Transverse colon (tissue), 4 donors: Measurements from ENCODE around the gene DSG1. TPM values are rescaled to one million over a fixed set of nuclear protein-coding genes. Genes with fewer than 3 reads are reported as not detected.
"Not testable (repeated sequence)": the region's sequence is repeated elsewhere in the genome, so short reads cannot be mapped to it uniquely, and the experiment has no call there.

Experiments used
- DNase-seq: peaks from one replicate; pipeline ENCODE4 v3.0.0-alpha.2; 2019
- H3K27ac ChIP-seq, 4 donors: fragments of 200-600 bp; sonication (generic); 2 replicates each; pipeline ENCODE4 v1.5.1; 2016 to 2018; ENCODE audit warnings: inconsistent platforms in 4 of 4
- H3K27me3 ChIP-seq: fragments of 200-600 bp; sonication (generic); 2 replicates; pipeline ENCODE4 v1.5.1; 2017; ENCODE audit warnings: inconsistent platforms
- H3K36me3 ChIP-seq, 4 donors: fragments of 200-600 bp; sonication (generic); 2 replicates each; pipeline ENCODE4 v1.5.1; 2017 to 2019; ENCODE audit warnings: inconsistent platforms in 4 of 4
- H3K4me1 ChIP-seq, 4 donors: fragments of 200-600 bp; sonication (generic); 2 replicates each; pipeline ENCODE4 v1.5.1; 2017 to 2020; ENCODE audit warnings: inconsistent platforms in 4 of 4
- H3K4me3 ChIP-seq, 4 donors: fragments of 200-600 bp; sonication (generic); 1 replicate in 1 of 4; 2 replicates in 3 of 4; pipeline versions ENCODE4 v1.5.1 to v1.6.1; 2017 to 2019; ENCODE audit warnings: inconsistent platforms in 4 of 4
- H3K9me3 ChIP-seq, 2 donors: fragments of 200-600 bp; sonication (generic); 2 replicates each; pipeline ENCODE4 v1.5.1; 2017 to 2019; ENCODE audit warnings: inconsistent platforms in 2 of 2
- EP300 ChIP-seq: sonication (generic); formaldehyde crosslinking; IDR thresholded peaks from one replicate; pipeline ENCODE4 v1.6.1; 2017; ENCODE audit warnings: antibody characterized with exemption, low read depth
- POLR2A ChIP-seq: fragments of 450-650 bp; IDR thresholded peaks from one replicate; pipeline ENCODE4 v1.6.1; 2016; ENCODE audit warnings: antibody characterized with exemption, mild to moderate bottlenecking, moderate library complexity
- POLR2AphosphoS5 ChIP-seq, 3 donors: sonication (generic); formaldehyde crosslinking; IDR thresholded peaks; one replicate each; pipeline ENCODE4 v1.6.1; 2016; ENCODE audit warnings: antibody characterized with exemption in 3 of 3
- WGBS, 2 donors: methylation state at CpG; one replicate each; pipeline ENCODE4 v1.1.5; 2018; ENCODE audit warnings: low coverage in 1 of 2; 5-methylcytosine and 5-hydroxymethylcytosine counted together
- in situ Hi-C, 4 donors: fragments of 200-750 bp; cut with MboI; loops; one replicate each; pipeline versions ENCODE4 v1.15.0 to v1.15.1; 2017; ENCODE audit warnings: low sequenced_read_pairs in 3 of 4, low pct_ligation_motif_present in 1 of 4, low pct_unique_long_range_greater_than_20kb in 1 of 4
- intact Hi-C: fragments of 100-400 bp; cut with DNase I; formaldehyde crosslinking; loops from one replicate; pipeline ENCODE4 v1.15.1; 2023; ENCODE audit warnings: low total_unique reads
- total RNA-seq, 4 donors: library from RNA; depleted of rRNA; stranded (reverse); fragments of >200 nt; gene quantifications; one replicate each; pipeline ENCODE4 v1.1.0, GENCODE V29; 2016
- TF ChIP-seq, protein P1 (sequence below), 5 experiments: fragments of 200-600 bp in 3 of 5; fragments of 450-650 bp in 2 of 5; sonication (generic) in 3 of 5; IDR thresholded peaks; 1 replicate in 2 of 5; 2 replicates in 3 of 5; pipeline ENCODE4 v1.5.1; 2016 to 2017; ENCODE audit warnings: antibody characterized with exemption in 5 of 5, inconsistent platforms in 3 of 5, mild to moderate bottlenecking in 2 of 5, moderate library complexity in 1 of 5

Gene DSG1
- total RNA-seq, 4 donors from 2014 or later: 0.16 TPM; not detected in 3

DNA sequence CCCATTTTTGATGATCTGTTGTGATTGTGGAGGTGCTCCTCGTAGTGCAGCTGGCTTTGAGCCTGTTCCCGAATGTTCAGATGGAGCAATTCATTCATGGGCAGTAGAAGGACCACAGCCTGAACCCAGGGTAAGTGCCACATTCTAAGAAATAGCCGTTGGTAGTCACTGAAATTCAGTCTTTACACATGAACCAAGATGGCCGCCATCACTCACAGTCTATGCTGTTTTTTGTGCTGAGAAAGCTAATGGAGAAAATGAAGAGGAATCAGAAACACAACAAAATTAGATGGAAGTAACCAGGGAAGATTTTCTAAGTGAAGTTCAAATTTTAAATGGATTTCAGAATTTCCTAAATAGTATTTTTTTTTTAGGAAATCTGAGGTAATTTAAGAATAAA is 25.5 kb downstream of the DSG1 start:
- H3K36me3 ChIP-seq: no peaks in the 10 kb centered on the region
- in situ Hi-C loops (no loop called here), intact Hi-C loops (no loop called here)
- no peak for DNase-seq
- H3K27me3 ChIP-seq: no peaks in the 10 kb centered on the region
- WGBS, 2 donors: 73 to 82% methylated on average over 3 to 4 of the region's 4 CpGs
- no peak overlapping the region for H3K27ac ChIP-seq
- TF ChIP-seq POLR2AphosphoS5 (IDR thresholded peaks at IDR 0.05) (no peak), EP300 (no peak)
- TF ChIP-seq, protein P1, sequence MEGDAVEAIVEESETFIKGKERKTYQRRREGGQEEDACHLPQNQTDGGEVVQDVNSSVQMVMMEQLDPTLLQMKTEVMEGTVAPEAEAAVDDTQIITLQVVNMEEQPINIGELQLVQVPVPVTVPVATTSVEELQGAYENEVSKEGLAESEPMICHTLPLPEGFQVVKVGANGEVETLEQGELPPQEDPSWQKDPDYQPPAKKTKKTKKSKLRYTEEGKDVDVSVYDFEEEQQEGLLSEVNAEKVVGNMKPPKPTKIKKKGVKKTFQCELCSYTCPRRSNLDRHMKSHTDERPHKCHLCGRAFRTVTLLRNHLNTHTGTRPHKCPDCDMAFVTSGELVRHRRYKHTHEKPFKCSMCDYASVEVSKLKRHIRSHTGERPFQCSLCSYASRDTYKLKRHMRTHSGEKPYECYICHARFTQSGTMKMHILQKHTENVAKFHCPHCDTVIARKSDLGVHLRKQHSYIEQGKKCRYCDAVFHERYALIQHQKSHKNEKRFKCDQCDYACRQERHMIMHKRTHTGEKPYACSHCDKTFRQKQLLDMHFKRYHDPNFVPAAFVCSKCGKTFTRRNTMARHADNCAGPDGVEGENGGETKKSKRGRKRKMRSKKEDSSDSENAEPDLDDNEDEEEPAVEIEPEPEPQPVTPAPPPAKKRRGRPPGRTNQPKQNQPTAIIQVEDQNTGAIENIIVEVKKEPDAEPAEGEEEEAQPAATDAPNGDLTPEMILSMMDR (IDR thresholded peaks at IDR 0.05): no peak
- no peaks in the 10 kb centered on the region for H3K9me3 ChIP-seq
- H3K4me3 ChIP-seq: no peak overlapping the region
- no peaks in the 10 kb centered on the region for H3K4me1 ChIP-seq

DNA sequence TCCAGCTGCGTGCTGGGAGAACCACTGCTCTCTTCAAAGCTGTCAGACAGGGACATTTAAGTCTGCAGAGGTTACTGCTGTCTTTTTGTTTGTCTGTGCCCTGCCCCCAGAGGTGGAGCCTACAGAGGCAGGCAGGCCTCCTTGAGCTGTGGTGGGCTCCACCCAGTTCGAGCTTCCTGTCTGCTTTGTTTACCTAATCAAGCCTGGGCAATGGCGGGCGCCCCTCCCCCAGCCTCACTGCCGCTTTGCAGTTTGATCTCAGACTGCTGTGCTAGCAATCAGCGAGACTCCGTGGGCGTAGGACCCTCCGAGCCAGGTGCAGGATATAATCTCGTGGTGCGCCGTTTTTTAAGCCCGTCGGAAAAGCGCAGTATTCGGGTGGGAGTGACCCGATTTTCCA is 35.4 kb downstream of the DSG1 start:
- in situ Hi-C loops, H3K4me3 ChIP-seq, DNase-seq, intact Hi-C loops, H3K4me1 ChIP-seq, H3K36me3 ChIP-seq, H3K9me3 ChIP-seq, H3K27ac ChIP-seq, H3K27me3 ChIP-seq: not testable (repeated sequence)
- WGBS, 2 donors: no CpG with 5 or more reads among the region's 17 CpGs

DNA sequence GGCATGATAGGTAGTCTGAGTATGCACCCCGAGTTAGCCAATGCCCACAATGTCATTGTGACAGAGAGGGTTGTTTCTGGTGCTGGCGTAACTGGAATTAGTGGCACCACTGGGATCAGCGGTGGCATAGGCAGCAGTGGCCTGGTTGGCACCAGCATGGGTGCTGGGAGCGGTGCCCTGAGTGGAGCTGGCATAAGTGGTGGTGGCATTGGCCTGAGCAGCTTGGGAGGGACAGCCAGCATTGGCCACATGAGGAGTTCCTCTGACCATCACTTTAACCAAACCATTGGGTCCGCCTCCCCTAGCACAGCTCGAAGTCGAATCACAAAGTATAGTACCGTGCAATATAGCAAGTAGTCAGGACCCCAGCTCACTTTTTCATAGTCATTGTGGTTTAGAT is 37.0 kb downstream of the DSG1 start:
- H3K9me3 ChIP-seq: no peaks in the 10 kb centered on the region
- no peak overlapping the region for H3K4me3 ChIP-seq
- intact Hi-C loops: loop anchor here (2.0 kb wide), 1 partner anchor 14 kb away; no protein-coding TSS in a partner anchor
- no peaks in the 10 kb centered on the region for H3K4me1 ChIP-seq
- in situ Hi-C loops: no loop called here
- no peak for DNase-seq
- WGBS, 2 donors: 75 to 93% methylated on average over 2 to 8 of the region's 8 CpGs
- no peaks in the 10 kb centered on the region for H3K36me3 ChIP-seq
- no peak for TF ChIP-seq EP300
- no peaks in the 10 kb centered on the region for H3K27me3 ChIP-seq
- H3K27ac ChIP-seq: no peak overlapping the region

DNA sequence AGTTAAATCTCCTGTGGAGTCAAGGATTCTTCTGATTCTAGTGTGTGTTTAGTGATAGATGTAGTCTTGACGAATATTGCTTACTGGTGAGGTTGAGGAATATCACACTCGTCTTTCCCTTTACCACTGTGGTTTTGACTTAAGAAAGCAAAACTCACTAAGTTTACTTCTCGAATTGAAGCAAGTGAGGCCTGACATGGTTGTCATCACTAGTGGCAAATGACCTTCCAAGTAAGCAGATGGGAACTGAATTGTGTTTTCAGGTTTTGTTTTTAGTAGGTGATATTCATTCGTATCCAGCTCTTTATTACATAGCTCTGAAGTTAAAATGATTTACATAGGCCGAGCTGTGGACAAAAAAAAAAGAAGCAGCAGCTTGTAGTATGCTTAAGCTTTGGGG is 38.1 kb downstream of the DSG1 start:
- no peak for DNase-seq
- Histone ChIP-seq H3K9me3 (no peaks in the 10 kb centered on the region), H3K4me3 (no peak overlapping the region), H3K36me3 (no peaks in the 10 kb centered on the region), H3K4me1 (no peaks in the 10 kb centered on the region), H3K27ac (no peak overlapping the region), H3K27me3 (no peaks in the 10 kb centered on the region)
- in situ Hi-C loops (no loop called here), intact Hi-C loops (no loop called here)
- TF ChIP-seq, protein P1 (IDR thresholded peaks at IDR 0.05): no peak
- TF ChIP-seq POLR2AphosphoS5 (IDR thresholded peaks at IDR 0.05) (no peak), EP300 (no peak), POLR2A (no peak)
- 74 to 86% methylated on average over 4 to 5 of the region's 5 CpGs for WGBS, 2 donors

DNA sequence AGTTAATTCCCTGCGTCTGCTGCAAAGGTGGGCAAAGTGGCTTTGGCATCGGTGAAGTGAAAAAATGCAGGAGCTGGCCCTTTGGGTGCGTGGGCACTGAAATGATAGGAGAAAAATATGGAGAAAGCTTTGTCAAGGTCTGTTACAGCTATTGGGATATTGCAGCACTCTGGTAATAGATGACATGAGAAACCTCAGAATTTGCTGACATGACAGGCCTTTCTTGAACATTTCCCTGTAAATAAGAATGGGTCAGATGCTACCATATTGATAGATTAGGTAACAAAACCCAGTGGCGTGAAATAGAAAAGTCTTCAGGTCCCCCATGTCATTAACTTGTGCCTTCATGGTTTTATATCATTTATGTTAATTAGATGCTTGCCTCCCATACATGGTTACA is 46.2 kb downstream of the DSG1 start:
- no peak for TF ChIP-seq POLR2AphosphoS5 (IDR thresholded peaks at IDR 0.05)
- no peak for TF ChIP-seq EP300
- TF ChIP-seq, protein P1 (IDR thresholded peaks at IDR 0.05): no peak
- TF ChIP-seq POLR2A: no peak
- Histone ChIP-seq H3K27ac (no peak overlapping the region), H3K9me3 (no peaks in the 10 kb centered on the region), H3K4me1 (no peaks in the 10 kb centered on the region), H3K36me3 (no peaks in the 10 kb centered on the region), H3K27me3 (no peaks in the 10 kb centered on the region), H3K4me3 (no peak overlapping the region)
- no peak for DNase-seq
- 87 to 89% methylated on average over 4 of the region's 4 CpGs for WGBS, 2 donors
- intact Hi-C loops (no loop called here), in situ Hi-C loops (no loop called here)
